HG02642 (cell line): Measurements from ENCODE around the gene DLX5.
"Not testable (repeated sequence)": the region's sequence is repeated elsewhere in the genome, so short reads cannot be mapped to it uniquely, and the experiment has no call there.

Experiments used
- ATAC-seq: cut with Tn5 transposase; IDR thresholded peaks from one replicate; pipeline ENCODE4 v1.9.1; 2021; ENCODE audit warnings: mild to moderate bottlenecking; ENCODE audit not compliant: unreplicated experiment, poor library complexity

DLX5 gene

DNA sequence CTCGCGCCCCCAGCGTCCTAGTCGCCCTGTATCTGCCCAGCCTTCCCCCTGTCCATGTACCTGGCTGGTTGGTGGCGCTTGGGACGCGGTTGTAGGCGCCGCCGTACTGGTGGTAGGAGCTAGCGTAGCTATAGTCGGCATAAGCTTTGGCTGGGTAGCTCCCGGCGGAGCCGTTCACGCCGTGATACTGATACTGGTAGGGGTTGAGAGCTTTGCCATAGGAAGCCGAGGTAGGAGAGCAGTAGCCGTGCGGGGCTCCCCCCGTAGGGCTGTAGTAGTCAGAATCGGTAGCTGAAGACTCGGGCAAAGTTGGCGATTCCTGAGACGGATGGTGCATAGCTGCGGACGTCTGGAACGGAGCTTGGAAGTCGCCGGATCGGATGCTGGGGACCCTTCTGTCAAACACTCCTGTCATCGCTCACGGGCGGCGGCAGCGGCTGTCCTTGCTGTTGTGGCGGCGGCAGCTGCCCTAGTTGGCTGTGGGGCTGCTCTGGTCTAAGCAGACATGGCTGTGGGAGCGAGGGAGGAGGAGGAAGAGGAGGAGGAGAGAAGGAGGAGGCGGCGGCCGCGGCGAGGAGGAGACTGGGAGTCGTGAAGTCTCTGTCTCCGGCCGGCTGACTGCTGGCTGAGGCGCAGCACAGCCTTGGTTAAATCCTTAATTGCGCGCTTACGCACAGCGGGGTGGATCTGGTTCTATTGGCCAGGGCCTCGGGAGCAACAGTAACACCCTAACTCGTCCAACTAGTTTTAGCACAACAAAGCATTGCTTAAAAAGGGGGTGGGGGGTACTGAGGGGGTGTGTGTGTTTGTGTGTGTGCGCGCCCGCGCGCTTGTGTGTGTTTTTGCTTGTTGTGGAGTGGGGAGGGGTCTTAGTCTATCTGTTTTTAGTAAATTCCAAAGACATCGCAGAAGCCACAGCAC lies at the start of gene DLX5:
DLX5 (minus strand) TSS at position 623 of the 921 bp plus-strand sequence; CDS start at position 415, 208 bp downstream.
- no peak for ATAC-seq

DNA sequence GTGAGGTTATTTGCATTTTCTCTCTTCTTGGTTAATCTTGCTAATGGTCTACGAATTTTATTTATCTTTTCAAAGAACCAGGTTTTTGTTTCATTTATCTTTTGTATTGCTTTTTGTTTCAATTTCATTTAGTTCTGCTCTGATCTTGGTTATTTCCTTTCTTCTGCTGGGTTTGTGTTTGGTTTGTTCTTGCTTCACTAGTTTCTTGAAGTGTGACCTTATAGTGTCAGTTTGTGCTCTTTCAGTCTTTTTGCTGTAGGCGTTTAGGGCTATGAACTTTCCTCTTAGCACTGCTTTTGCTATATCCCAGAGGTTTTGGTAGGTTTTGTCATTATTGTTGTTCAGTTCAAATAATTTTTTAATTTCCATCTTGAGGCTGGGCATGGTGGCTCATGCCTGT lies 47.4 kb upstream of the DLX5 start:
- not testable (repeated sequence) for ATAC-seq

DNA sequence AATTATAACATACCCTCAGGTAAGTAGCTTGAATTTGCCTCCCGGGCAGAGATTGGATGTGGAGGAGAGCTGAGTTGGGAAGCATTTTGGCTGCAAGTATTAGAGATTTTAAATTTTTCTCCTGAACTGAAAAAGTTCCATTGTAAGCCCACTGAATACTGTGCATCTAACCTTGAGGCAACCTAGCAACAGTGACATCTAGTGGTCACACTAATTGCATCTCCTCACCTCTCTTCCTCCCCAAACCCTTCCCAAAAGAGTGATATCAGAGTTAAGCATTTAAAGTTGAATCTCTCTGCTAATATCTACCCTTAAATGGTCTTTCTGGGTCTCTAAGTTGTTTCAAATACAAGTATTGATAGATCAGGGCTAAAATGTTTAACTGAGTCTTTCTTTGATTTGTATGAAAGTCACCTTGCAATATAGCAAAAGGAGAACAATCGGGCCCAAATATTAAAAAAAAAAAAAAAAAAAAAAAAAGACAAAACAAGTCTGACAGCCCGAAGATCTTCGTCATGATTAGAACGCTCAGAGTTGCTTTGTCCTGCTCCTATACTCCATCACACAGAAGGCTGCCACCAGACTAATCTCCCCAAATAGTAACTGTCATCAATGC lies 40.4 kb upstream of the DLX5 start:
- ATAC-seq = peak; percentile 81

DNA sequence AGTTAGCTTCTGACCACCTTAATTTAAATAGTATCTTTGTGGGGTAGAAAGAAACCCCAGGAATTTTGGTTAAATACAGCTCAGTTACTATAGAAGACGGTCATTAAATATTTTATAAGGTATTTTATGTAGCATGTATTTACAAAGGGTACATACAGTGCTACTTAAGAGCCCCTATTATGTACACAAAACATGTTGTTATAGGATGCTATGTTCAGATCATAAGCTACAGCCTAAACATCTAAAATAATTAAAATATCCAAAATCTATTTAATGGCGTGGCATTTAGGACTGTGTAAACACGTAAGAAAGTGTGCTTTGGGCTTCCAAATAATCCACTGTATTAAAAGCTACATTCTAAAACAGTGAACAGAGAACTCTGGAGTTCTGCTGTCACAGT lies 39.4 kb upstream of the DLX5 start:
- ATAC-seq = no peak

DNA sequence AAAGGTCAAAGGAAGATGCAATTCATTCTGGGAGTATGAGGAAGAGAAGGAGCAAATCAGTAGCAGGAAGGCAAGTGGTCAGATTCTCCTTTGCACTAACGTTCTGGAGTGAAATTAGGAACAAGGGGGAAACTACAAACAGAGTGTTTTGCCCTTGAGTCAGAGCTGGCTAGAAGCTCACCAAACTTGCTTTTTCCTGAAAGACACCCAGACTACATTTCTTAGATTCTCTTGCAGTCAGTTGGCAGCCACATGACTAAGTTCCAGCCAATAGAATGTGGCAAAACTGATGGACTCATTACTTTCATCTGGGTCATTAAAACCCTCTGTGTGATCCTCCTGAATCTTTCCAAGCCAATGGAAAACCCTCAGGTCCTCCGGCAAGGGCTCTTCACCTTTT lies 18.6 kb upstream of the DLX5 start:
- ATAC-seq = no peak

DNA sequence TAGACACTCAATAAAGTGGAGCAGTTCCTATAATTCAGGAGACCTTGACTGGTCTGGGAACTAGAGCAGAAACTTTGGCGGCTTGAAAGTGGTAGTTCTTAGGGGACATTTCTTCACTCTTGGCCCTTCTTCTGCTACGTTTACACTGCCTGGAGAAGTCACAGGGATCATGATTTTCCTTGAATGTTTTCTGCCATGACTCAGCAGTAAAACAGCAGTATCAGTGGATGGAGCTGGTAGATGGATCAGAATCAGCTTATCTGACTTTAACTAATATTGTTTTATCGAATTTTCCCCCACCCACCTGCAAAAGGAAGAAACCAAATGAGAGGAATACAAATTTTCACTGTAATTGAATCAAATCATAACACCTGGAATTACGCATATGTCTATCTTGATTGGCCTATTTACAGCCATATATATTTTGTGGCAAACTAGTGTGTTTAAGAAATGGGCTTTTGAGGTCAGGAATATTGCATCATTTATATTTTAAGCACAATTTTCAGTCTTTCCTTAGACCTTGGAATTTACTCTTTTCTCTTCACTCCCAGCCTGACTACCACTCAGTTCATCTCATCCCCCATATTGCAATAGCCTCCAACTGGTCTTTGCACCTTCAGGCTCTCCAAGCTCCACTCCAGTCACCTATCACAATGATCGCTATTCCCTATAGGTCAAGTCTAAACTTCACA lies 14.9 kb upstream of the DLX5 start:
- ATAC-seq = no peak

DNA sequence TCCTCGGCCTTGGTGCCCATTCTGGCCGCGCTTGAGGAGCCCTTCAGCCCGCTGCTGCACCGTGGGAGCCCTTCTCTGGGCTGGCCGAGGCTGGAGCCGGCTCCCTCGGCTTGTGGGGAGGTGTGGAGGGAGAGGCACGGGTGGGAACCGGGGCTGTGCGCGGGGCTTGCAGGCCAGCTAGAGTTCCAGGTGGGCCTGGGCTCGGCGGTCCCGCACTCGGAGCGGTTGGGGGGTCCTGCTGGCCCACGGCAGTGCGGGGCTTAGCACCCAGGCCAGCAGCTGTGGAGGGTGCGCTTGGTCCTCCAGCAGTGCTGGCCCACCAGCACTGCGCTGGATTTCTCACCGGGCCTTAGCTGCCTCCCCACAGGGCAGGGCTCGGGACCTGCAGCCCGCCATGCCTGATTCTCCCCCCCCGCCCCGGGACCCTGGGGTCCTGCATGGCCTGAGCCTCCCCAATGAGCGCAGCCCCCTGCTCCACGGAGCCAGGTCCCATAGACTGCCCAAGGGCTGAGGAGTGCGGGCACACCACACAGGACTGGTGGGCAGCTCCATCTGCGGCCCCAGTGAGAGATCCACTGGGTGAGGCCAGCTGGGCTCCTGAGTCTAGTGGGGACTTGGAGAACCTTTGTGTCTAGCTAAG lies 9.7 kb upstream of the DLX5 start:
- not testable (repeated sequence) for ATAC-seq

DNA sequence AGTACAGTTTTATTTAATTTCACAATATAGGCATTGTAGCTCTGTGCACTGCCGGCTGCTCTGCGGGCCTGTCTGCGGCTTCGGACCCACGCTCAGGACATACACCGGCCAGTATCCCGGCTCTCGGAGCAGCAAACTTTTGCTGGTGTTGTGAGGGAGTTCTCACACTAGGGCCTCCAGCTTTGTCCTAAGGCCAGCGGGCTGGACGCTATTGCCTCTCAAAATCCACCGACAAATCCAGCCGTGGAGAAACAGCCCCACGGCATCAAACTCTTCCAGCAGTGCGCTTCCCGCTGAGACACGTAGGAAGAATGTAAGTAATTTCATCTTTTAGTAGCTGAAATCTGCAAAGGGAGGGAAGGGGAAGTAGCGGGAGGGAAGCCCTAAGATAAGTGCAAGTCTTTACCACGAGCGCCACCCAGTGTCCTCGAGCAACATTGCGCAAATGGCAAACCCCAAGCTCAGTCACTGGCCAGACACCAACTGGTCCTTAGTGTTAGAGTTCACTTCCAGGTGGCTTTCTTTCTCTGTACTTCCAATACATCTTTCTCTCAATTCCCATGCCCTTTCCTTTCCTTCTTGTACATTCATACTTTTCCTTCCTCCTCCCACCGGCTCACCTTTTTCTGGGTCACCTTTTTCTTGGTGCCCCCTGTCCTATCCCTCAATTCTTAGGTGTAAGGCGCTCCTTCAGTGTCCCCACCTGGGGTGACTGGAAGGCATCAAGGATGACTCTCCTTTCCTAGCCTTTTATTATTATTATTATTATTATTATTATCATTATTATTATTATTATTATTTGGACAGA lies 3.0 kb upstream of the DLX5 start:
- ATAC-seq = peak; percentile 90

DNA sequence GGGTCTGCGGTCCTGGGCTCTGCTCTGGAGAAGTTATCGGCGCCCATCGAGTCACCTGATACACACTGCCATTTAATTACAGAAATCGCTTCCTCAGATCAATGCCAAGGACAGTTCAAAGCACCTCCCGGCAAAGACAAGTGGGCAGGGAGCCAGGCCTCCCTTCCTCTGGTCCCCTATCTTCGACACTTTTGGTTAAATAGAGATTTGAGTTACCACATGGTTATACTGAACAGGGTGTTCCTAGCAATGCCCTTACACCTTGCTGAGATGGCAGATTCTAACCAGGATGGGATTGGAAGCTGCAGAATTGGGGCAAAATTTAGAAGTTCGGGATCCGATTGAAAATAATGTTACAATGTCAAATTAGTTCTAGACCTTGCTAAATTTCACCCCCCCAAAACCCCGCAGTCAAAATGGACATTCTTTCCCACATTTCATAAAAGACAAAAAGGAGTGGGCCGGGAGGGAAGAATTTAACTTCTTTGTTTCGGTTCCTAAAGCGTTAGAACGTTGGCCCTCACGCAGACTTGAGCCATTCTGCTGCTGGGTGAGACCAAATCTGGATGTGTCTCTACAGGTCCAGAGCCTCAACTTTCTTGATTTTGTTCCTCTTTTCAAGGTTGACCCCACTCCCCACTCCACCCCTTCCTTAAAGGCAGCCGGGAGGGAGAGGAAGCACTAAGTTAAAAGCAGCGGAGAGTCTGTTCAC lies 2.2 kb upstream of the DLX5 start:
- ATAC-seq = no peak

DNA sequence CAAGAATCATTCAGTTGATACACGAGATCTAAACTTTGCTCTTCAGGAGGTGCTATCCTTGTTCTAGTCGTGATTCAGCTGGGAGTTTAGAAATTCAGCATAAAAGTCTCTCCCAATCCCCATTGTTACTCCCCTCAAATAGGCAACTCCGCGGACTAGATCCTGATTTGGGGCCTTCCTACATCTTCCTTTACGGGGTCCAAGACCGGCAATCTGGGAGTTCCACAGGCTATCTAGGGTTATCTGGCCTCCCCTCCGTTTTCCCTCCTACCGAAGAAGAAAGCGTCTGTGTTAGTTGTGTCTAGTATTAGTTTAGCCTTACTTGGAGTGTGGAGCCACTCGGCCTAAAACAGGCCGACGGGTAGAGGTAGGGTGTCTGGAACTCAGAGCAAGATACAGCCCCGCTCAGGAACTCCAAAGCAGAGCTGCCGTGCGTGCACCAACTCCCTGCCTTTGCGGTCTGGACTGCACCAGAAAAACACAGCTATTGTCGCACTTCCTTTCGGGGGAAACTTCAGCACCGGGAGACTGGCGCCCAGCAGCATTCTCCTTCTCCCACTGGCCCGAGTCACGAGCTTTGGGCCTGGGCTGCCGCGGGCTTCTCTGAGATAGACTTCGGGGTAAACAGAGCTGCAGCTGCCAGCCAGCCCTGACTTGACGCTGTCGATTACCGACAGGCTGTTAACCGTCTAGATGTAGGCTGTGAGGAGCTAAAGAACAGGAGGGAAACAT lies 1.5 kb upstream of the DLX5 start:
- ATAC-seq = no peak

DNA sequence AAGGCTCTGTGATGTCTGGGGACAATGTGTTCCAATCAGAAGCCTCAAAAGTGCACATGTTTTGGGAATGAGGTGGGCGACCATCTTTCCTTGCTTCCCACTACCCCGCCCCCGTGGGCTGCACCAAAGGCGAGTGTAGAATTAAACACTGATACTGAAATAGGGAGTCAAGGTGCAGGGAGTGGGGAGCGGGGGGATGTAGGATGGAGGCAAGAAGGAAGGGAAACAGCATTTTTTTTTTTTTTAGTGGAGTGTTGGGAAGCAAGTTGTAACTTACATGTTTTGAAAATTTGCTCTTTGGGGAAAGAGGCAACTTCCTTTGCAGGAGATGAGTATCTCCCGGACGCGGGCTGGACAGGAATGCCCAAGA lies 484 bp upstream of the DLX5 start:
- ATAC-seq = no peak

DNA sequence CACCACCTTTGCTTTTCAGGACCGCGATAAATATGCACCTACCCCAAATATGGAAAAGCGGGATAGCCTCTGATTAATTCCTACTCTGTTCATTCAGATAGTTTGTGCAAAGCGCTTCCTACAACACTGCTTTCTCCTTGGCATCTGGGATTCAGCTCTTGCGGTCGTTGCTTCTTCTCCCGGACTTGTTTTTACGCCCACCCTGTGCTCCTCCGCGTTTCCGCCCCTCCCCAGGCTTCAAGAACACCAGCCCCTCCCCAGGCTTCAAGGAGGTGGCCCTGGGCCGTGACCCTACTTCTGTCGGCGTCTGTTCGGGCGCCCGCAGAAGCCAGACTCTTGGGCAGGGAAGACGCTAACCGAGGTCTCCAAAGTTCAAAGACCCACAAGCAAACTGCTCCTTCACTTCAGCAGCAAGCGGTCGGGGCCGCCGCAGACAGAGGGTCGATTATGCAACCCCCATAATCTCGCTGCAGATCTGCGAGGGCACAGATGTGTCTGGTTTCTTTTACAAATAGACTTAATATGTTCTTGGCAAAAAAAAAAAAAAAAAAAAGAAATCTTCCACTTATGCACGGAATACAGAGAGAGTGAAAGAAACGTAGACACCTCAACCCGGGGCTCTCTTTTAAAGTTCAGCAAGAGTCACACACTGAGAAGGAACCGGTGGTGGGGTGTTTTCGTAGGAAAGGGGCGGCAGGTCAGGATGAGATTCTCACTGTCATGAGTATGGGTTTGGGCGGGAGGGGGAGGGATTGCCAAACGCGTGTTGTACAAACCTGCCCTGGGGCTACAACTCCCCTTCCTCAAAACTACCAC lies 1.9 kb downstream of the DLX5 start:
- ATAC-seq = no peak

DNA sequence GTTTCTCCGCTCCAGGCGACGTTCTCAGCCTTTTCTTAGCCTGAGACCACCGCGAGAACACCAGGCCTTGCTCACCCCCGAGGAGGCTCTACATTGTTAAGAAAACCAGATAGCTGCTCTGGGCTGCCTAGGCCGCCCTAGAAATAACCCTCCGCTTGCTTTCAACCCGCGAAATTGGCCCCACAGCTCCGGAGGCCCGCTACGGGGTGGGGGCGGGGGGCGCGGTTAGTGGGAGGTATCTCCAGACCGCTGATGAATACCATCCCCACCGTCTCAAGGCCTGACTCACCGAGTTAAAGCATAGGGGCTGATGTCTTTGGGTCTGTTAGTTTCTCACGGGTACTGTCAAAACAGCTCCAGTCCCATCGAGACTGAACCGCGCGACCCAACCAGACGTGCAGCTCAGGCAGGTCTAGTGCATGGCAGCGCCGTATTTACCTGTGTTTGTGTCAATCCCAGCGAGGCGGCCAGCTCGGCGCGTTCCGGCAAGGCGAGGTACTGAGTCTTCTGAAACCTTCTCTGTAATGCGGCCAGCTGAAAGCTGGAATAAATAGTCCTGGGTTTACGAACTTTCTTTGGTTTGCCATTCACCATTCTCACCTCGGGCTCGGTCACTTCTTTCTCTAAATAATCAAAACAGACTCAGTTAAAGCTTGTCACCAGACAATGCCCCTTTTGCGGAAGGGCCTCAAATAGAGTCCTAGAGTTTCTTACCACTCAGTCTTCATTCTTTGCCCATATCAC lies 2.7 kb downstream of the DLX5 start:
- no peak for ATAC-seq

DNA sequence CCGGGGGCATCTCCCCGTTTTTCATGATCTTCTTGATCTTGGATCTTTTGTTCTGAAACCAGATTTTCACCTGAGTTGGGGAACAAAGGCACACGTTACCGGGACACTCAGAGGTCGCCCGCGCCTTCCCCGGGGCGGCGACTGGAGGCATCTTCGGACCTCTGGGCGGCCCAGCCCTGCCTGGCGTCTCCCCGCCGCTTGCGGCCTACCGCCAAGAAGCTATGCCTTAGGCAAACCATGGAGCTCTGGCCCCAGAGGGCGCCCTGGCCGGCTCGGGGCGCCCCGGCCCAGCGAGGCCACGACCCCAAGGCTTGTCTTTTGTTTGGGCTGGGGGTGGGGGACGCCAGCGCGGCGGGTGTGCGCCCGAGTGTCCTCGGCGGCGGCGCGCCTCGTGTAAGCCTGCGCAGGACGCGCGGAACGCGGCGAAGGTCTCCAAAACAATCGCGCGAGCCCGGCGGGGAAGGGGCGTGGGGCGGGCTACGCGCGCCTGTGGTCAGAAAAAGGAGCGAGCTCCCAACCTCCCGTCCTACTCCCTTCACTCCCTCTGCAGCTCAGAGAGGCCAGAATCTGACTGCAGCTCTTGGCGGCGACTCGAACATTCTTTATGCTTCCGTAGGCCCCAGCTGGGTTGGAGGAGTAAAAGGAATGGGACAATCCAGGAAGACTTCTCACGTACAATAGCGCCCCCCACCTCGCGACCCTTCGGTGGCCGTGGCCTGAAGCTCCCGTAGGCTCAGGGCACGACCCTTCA lies 3.5 kb downstream of the DLX5 start:
- no peak for ATAC-seq

DNA sequence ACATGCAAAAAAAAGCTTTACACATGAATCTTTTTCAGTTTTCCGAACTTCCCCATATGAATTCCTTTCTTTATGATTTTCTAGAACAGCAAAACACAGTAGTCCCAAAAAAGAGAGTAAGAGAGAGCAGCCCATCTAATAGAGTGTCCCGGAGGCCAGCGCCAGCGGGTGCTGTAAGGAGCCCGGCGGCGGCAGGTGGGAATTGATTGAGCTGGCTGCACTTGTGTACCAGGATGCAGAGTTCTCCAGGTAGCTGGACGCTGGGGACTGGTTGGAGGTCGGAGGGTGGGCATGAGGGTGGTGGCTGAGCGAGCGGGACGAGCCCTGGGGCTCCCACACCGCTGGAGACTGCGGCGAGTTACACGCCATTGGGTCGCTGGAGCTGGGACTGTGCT lies 4.0 kb downstream of the DLX5 start:
- ATAC-seq = no peak

DNA sequence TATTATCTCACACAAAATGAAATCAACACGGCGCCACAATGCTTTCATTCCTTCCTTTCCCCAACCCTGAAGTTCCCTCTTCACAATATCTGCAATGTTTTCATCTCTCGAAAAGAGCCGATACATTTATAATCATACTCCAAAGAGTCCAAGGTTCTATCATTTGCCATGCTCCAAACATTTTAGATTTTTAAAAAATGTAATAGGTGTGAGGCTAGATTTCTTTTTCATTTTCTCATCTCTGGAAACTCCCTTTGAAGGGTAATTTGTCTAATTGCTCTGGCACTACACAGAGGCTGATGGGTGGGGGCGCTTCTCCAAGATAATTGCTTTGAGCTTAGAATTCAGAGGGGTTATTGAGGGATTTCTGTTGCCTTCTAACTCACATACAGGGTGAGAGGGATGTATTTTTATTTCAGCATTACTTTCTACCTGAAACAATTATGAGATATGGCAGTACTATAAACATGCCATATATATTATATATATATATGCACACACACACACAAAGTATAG lies 4.9 kb downstream of the DLX5 start:
- ATAC-seq = no peak
